ENCODE results near the gene USP33.
"Not testable (repeated sequence)": the region's sequence is repeated elsewhere in the genome, so short reads cannot be mapped to it uniquely, and the experiment has no call there.

USP33 gene

DNA sequence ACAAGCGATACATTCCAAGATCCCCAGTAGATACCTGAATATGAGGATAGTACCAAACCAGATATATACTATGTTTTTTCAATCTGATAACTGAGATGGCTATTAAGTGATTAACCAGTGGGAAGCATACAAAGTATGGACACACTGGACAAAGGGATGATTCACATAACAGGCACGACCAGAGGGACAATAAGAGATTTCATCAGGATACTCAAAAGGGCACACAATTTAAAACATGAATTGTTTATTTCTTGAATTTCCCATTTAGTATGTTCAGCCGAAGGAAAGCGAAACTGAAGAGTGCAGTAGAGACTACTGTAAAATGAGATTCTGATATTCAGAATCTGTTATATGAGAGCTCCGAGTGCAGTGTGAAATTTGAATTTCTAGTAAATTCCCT is 87.8 kb downstream of the USP33 start:
- no peak for DNase-seq (ENCODE audit: low read depth)

GRCh38 chr1:77670330-77670729 is 89.3 kb downstream of the USP33 start:
- no peak for DNase-seq (ENCODE audit: low read depth)

DNA sequence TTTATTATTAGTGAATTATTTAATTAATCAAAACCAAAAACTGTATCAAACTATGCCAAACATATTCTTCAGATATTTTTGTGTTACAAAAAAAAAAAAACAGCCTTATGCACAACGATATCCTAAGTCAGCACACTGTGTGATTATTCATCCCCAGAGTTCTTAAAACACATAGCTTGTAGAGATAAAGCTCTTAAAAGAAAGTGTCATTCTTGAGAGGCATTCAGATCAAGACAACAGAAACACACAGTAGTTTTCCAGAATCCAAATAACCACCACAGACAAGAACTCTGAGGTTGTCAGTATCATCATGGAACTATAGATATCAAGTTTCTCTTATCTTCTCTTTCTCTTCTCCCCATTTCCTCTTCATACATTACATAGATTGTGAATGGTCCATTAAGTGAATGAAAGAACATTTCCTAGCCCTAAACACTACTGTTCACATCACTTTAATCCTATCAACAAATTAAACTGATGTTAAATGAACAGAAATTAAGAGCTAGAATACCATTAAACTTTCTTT is 90.7 kb downstream of the USP33 start:
- no peak for DNase-seq (ENCODE audit: low read depth)

DNA sequence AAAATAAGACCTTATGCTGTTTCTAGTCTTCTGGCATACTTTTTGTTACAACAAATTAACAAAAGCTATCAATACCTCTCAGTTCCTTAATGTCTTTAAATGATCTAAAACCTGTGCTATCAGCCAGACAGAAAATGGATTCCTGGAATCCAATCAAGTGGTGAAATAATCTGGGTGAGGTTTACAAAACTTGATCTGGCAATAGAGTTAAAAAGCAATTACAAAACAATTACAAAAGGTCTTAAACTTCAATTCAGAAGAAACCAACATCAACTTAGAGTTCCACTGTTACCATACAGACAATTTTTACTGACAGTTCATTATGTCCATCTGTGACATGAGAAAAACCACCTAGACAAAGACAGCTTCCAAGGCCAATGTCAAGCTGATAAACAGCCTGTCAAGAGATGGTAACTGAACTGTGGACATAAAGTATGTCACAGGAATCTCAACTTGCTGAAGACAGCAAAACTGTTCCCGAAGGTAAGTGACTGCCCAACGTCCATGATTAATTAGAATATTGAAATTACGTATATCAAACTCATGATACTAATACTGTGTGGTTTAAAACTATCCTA is 94.6 kb downstream of the USP33 start:
- DNase-seq (ENCODE audit: low read depth), result no peak

DNA sequence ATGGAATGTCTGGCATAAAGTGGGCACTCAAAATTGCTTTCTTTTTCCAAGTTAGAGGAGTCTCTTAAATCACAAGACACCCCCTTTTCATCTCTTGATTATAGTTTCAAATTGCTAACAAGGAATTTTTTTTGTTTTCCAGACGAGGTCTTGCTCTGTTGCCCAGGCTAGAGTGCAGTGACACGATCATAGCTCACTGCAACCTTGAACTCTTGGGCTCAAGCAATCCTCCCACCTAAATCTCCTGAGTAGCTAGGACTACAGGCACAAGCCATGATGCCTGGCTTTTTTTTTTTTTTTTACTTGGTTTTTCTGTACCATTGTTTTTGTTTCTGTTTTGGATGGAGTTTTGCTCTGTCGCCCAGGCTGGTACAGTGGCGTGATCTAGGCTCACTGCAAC is 98.0 kb downstream of the USP33 start:
- DNase-seq (ENCODE audit: low read depth), result no peak

- DNase-seq (ENCODE audit: low read depth), result no peak
Observed at GRCh38 chr1:77659879-77660593, 99.6 kb downstream of the USP33 start.

DNA sequence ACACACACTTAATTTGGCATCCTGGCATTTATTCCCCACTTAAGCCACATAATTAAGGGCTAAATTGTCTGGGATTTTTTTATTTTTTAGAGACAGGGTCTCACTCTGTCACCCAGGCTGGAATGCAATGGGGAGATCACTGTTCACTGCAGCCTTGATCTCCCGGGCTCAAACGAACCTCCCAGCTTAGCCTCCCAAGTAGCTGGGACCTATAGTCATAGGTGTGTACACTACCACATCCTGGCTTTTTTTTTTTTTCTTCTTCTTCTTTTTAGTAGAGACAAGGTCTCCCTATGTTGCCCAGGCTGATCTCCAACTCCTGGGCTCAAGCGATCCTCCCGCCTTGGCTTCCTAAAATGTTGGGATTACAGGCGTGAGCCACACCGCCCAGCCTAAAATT is 101.4 kb downstream of the USP33 start:
- no peak for DNase-seq (ENCODE audit: low read depth)

- no peak for DNase-seq (ENCODE audit: low read depth)
Observed at GRCh38 chr1:77655431-77655974, 104.1 kb downstream of the USP33 start.

- no peak for DNase-seq (ENCODE audit: low read depth)
Observed at GRCh38 chr1:77652970-77653516, 106.6 kb downstream of the USP33 start.

DNA sequence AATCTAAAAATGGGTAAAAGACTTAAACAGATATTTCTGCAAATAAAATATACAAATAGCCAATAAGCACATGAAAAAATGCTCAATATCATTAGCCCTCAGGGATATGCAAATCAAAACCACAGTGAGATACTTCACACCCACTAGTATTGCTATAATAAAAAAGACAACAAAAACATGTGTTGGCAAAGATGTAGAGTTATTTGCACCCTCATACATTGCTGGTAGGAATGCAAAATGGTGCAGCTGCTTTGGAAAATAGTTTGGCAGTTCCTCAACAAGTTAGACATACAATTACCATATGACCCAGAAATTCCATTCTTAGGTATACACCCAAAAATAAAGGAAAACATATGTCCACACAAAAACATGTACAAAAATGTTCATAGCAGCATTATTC is 107.4 kb downstream of the USP33 start:
- no peak for DNase-seq (ENCODE audit: low read depth)

GRCh38 chr1:77649127-77649526 is 110.5 kb downstream of the USP33 start:
- no peak for DNase-seq (ENCODE audit: low read depth)

- not testable (repeated sequence) for DNase-seq (ENCODE audit: low read depth)
Observed at GRCh38 chr1:77646224-77646623, 113.4 kb downstream of the USP33 start.
